ENCODE data around the gene OPA1.

DNA sequence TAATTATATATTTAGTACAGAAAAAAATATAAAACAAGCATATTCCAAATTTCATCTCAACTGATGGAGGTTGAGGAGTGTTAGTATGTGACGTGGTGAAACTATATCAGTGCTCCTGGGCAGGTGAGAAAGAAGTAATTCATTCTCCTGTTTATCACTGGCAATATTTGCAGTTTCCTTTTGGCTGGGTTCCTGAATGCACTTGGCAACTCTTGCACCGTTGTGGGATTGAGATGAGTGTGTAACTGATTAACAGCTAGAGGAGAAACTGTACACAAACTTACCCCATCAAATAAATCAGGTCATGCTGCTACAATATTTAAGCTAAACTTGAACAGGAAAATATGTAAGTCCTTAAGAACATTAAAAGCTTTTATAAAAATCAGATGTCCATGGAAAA lies 36.2 kb upstream of the OPA1 start:
- TF ChIP-seq, protein P1, sequence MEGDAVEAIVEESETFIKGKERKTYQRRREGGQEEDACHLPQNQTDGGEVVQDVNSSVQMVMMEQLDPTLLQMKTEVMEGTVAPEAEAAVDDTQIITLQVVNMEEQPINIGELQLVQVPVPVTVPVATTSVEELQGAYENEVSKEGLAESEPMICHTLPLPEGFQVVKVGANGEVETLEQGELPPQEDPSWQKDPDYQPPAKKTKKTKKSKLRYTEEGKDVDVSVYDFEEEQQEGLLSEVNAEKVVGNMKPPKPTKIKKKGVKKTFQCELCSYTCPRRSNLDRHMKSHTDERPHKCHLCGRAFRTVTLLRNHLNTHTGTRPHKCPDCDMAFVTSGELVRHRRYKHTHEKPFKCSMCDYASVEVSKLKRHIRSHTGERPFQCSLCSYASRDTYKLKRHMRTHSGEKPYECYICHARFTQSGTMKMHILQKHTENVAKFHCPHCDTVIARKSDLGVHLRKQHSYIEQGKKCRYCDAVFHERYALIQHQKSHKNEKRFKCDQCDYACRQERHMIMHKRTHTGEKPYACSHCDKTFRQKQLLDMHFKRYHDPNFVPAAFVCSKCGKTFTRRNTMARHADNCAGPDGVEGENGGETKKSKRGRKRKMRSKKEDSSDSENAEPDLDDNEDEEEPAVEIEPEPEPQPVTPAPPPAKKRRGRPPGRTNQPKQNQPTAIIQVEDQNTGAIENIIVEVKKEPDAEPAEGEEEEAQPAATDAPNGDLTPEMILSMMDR (conservative IDR thresholded peaks at IDR 0.05; ENCODE audit: low read depth, low read length), result no peak
- TF ChIP-seq EZH2 (IDR thresholded peaks at IDR 0.05; ENCODE audit: borderline replicate concordance, low read depth, low read length, poor library complexity, severe bottlenecking), result no peak

Measured in A673 (cell line).